GM18858 (cell line): ENCODE results near the gene TMEM169.

Experiments
- ATAC-seq: cut with Tn5 transposase; IDR thresholded peaks from one replicate; pipeline ENCODE4 v1.9.1; 2021; ENCODE audit not compliant: unreplicated experiment

The TMEM169 gene

DNA sequence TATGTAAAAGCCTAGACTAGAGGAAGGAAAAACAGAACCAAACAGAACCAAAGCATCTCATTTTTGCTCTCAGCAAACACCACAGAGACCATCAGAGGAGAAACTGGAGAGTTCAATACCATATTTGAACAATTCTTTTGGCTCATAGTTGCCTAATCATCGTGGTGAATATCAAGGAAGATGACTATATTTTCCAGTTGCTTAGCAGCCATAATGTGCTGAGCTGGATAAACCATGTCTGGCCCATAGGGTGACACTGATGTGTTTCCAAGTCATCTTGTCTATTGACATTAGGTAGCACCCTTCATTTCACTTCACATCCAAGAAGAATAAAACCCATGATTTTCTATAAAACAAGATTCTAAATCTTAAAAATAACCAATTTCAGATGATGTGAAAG lies 21.5 kb downstream of the TMEM169 start:
- ATAC-seq: no peak

DNA sequence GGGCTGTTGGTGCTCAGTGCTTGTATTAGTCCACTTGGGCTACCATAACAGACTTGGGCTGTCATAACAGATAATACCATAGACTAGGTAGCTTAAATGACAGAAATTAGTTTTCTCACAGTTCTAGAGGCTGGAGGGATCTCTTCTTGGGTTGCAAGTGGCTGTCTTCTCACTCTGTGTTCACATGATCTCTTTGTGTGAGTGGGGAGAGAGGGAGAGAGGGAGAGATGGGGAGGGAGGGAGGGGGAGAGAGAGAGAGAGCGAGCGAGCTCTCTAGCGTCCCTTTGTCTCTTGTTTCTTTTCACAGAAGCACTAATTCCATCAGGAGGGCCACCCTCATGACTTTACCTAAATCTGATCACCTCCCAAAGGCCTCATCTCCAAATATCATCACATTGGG lies 23.0 kb downstream of the TMEM169 start:
- no peak for ATAC-seq

DNA sequence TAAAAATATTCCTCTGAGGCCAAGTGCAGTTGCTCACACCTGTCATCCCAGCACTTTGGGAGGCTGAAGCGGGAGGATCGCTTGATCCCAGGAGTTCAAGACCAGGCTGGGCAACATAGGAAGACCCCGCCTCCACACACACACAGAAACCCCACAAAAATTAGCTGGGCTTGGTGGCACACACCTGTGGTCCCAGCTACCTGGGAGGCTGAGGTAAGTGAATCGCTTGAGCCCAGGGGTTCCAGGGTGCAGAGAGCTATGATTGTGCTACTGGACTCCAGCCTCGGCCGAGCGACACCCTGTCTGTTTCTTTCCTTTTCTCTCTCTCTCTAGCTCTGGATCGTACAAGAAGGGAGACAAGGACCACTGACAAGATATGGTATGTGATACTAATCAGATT lies 25.6 kb downstream of the TMEM169 start:
- no peak for ATAC-seq

DNA sequence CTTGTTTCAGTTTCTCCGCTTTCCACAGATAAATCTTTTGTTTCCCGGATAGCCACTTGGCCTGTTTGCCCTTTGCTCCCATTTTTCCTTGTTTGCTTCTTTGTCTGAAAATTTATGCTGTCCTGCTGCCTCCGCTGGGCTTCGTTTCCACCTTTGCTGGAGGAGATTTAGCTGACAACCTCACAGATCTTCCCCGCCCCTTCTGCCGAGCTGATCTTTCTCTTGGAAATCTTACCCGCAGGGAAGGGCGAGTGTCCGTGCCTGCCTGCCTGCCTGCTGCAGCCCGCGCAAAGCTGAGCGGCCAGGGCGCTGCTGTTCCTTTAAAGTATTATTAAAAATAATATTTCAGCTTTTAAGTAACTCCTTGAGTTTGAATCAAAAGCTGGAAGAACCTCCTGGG lies 26.0 kb downstream of the TMEM169 start:
- ATAC-seq: no peak

DNA sequence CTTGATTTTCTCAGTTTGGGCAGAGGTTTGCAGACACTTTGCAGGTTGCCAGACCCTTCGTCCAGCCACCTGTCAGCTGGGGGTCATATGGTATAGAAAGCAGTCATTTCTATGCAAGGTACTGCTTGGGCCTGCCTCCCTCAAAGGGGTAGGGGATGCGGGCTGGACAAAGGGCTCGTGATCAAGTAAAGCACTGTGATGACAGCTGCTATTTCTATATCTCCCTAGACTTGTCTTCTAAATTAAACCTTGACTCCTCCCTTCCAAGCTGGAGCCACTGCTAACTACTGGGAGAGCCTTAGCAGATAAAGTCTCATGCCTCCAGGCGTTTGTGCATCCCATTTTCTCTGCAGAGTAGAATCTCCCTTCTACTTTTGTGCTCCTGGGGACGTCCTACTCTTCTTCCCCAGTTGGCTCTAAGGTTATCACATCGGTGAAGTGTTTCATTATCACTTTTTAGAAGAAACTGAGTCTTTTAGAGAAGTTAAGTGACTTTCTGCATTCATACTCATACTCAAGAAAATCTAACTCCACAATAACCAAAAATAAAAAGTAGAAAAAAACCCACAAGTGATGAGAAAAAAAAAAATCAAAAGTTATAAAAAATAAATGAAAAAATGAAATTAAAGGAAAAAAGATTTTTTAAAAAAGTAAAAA lies 26.7 kb downstream of the TMEM169 start:
- ATAC-seq: no peak

DNA sequence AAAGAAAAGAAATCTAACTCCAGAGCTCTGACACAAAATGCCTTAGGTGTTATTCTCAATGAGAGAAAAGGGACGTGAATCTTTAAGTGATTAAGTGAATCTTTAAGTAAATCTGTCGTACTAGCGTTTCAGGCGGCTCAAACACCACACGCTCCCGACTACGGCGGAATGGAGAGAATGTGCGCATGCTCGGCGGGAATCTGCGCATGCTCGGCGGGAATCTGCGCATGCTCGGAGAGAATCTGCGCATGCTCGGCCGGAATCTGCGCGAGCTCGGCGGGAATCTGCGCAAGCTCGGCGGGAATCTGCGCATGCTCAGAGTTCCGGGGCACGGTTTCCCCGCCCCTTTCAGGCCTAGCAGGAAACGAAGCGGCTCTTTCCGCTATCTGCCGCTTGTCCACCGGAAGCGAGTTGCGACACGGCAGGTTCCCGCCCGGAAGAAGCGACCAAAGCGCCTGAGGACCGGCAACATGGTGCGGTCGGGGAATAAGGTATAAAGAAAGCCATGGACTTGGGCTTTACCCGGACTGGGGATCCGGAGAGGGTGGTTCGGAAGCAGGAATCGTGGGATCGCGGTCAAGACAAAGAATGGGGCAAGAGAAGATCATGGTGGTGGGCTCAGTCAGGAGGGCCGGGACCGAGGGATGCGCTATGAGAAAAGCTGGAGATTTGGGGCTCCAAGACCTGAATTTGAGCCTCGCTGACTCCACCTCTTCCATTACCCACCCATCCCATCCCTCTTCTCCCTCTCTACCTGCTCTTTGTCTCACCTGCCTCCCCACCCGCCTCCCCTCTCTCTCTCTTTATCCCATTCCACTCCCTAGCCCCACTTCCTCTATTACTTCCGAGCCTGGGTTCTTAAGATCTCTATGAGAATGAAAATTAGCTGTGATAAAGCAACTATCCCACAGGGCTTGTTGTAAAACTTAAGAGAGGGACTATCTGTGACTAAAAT lies 27.5 kb downstream of the TMEM169 start, which contains the start of gene XRCC5:
XRCC5 (plus strand) TSS at position 382 of the 955 bp plus-strand sequence; CDS start at position 471, 89 bp downstream.
- peak; percentile 27 for ATAC-seq

DNA sequence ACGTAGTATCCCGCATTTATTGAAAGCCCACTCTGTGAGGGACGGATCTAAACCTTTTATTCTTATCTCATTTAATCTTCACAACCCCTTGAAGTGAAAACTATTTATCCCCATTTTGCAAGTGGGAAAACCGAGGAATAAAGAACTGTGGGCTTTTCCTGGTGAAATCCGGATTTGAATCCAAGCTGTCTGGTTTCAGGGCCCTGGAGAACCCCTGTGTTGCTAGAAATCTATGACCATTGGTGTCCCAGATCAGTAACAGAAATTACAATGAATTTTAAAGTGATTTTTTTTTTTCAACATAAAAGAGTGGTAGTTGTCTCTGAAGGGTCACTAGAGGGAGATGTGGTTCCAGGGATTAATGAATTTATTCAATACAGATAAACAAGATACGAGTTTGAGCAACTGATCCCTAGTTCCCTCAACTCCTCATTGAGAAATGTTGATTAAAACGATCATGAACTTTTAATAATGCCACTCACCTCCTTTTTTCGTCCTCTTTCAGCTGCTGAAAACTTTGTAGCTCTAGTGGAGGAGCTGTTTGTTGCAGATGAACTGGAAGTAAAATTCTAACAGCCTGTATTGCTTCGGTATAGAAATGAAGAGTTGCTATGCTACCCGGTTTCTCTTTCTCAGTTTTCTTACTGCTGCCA lies 28.4 kb downstream of the TMEM169 start:
- no peak for ATAC-seq

DNA sequence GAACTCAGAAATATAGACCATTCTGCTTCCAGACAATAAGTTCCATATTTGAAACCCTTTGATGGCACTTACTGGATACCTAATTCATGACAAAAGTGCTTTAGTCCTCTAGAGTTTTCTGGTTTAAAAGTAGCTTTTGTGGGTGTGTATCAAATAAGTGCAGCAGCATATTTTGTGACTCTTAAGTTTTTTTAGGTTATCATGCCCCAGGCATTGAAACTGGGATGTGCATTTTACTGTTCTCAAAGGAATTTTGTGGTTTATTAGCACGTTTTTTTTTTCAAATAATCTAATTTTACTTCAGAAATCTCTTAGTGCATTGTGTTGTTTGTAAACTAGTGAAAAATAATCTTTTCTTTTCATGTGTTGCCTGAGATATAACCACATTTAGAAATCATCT lies 28.9 kb downstream of the TMEM169 start:
- no peak for ATAC-seq

DNA sequence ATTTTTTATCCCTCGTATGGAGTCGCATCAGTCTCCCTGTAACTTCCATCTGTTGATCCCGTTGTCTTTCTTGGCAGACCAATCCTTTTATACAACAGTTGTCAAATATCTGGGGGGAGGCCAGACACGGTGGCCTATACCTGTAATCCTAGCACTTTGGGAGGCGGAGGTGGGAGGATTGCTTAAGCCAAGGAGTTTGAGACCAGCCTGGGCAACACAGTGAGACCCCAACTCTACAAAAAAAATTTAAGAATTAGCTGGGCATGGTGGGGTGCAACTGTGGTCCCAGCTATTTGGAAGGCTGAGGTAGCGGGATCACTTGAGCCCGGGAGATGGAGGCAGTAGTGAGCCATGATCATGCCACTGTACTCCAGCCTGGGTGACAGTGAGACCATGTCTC lies 29.4 kb downstream of the TMEM169 start:
- no peak for ATAC-seq

DNA sequence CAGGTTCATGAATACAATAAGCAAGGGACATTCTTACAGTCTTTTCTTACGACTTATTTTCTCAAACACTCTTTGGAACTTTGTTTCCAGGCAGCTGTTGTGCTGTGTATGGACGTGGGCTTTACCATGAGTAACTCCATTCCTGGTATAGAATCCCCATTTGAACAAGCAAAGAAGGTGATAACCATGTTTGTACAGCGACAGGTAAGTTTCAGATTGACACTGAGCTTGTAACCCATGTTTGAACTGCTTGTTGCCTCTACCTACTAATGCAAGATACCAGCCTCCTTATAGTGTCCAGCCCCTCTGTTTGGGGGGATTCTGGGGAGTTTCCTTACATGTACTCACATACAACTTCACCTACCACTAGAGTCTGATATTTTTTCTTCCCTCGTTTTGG lies 31.2 kb downstream of the TMEM169 start:
- no peak for ATAC-seq

DNA sequence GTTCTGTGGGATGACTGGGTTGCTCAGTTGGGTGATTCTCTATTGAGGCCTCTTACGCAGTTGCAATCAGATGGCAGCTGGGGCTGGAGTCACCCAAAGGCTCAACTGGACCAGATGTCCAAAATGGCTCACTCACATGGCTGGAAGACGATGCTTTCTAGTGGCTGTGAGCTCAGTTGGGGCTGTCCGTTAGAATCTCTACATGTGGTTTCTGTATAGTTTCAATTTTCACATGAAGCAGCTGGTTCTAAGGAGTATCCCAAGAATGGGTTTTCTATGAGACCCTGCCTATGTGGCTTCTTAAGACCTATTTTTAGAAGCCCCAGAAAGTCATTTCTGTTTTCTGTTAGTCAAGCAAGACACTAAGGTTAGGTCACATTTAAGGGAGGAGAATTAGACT lies 31.9 kb downstream of the TMEM169 start:
- ATAC-seq: peak; percentile 71

DNA sequence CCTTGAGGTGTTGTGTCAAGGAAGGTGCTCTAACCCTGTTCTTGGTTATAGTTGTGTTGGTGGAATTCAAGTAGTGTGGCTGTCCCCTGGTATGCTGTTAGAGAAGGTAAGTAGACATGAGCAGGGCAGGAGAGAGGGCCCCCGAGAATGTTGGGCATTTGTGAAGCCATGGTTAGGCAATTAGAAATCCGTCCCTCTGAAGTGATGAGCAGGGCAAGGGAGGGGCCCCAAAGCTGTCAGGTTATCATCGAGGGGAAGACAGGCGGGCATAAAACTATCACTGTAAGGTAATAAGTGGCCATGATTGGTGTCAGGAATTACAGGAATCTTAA lies 32.6 kb downstream of the TMEM169 start:
- ATAC-seq: no peak

DNA sequence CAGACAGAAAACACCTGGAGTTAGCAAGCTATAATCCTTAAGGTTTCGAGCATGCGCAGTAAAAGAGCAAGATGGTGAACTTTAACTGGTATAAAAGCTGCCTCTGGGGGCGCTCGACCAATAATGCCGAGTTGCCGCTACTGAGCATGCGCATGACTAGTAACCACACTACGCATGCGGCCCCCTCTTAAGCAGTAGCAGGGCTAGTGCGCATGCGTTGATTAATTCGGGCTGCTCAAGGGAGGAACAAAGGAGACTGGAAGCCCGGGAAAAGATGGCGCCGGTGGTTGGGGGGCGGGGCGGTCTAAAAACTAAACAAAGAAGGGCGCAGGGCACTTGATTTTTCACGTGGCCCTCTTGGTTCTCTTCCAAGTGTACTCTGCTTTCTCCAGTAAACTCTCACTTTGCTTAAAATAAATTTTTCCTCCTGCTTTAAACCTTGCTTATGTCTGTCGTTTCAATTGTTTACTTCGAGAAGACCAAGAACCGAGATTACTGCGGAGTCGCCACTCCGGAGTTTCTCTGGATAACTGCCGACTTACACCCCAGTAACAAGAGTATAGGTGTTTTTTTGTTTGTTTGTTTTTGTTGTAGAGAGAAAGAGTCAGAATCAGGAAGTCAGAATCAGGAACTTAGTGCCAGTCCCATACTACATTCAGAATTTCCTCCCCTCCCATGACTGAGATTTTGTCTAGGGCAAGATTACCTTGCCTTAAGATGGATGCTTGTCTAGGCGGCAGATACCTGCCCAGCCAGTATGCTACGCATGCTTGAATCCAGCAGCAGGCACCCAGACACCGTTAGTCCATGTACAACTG lies 33.2 kb downstream of the TMEM169 start:
- peak; percentile 23 for ATAC-seq

DNA sequence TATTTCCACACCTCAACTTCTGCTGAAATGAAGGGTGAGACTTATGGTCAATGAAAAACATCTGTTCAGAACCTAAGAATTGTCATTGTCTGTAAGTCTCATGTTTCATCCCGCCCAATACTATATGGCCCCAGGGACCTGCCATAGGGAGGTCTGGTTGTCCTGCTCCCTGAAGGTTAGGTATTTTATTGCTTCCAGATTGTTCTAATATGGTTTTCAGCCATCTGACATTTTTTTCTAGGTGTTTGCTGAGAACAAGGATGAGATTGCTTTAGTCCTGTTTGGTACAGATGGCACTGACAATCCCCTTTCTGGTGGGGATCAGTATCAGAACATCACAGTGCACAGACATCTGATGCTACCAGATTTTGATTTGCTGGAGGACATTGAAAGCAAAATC lies 34.7 kb downstream of the TMEM169 start:
- ATAC-seq: no peak

DNA sequence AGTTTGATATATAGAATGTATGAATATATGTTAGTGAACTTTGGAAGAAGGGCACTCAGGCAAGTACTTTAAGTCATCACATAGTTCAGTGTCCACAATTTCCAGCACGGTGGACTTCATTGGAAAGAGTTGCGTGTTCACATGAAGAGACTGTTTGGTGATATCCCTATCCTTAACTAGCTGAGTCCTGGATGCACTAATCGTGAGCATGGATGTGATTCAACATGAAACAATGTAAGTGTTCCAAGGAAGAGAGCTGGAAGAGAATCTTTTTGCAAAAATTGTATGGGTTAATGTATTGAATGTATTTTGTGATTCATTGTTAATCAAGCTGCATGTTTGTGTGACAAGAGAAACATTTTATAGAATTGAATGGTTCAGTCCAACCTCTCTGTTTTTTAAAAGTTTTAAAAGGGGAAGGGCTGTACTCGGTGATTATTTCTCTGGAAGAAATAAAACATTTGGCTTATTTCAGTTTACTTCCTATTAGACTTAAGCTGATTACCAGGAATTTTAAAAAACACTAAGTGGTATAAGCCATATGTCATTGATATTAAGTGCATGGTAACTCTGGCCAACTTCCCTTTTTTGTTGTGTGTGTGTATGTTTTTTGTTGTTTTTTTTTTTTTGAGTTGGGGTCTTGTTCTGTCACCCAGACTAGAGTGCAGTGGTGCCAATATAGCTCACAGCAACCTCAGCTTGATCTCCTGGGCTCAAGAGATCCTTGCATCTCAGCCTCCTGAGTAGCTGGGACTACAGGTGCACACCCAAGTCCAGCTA lies 36.0 kb downstream of the TMEM169 start:
- ATAC-seq: no peak

DNA sequence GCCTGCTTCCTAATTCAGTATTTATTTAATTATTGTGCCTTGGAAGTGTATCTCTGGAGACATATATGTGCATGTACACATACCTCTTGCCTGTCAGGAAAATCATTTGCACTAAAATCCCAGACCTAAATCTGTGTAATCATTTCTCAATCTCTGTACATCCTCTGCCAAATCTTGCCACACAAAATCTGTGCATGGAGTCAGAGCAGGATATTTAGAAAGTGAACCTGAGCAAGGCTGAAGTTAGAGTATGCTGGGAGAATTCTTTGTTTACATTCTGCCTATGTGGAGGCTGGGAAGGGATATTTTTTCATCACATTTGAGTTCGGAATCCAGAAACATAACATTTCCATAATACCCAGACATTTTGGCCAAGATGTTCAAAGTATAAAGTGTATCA lies 36.8 kb downstream of the TMEM169 start:
- no peak for ATAC-seq

DNA sequence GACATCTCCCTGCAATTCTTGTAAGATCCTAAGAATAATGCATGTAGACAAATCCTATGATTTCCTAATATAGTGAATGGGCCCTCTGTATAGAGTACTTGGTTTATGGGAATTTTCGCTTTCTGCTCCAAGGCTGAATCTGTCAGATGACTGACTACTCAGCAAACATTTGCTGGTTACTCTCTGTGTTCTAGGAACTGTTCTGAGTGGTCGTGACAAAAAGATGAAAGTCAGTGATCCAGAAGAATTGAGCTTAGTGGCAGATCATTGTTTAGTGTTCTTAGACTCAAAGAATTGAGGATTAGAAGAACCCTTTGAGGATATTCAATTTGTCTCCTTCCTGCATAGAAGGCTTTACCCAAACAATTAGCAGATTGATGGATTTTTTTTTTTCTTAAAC lies 37.4 kb downstream of the TMEM169 start:
- no peak for ATAC-seq

DNA sequence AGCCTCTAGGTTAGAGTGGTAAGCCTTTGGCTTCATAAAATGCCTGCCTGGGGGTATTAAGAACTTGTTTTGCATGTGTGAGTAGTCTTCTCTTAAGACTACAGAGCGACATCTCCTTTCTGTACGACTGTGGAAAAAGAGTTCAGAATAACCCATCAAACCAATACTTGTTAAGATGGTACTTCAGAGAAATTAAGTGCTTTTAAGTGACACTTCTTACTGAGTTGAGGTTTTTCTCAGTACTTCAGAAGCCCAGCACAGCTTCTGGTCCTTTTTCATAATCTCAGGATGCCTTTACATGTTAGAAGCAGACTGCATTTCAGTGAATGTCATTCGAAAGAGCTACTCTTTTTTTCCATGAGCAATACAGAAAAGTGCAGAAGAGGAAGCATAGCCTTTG lies 38.3 kb downstream of the TMEM169 start:
- ATAC-seq: no peak

DNA sequence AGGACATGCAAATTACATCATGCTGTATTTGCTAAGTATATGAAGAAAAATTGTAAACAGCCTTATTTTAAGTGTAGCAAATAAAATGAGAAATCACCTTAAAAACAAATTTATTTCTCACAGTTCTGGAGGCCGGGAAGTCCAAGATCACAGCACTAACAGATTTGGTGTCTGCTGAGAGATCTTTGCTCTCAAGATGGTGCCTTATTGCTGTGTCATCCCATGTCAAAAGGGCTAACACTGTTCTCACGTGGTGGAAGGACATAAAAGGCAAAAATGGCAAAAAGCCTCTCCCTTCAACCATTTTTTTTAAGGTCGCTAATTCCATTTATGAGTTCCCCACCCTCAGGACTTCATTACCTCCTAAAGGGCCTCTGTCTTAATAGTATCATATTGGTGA lies 39.5 kb downstream of the TMEM169 start:
- no peak for ATAC-seq

DNA sequence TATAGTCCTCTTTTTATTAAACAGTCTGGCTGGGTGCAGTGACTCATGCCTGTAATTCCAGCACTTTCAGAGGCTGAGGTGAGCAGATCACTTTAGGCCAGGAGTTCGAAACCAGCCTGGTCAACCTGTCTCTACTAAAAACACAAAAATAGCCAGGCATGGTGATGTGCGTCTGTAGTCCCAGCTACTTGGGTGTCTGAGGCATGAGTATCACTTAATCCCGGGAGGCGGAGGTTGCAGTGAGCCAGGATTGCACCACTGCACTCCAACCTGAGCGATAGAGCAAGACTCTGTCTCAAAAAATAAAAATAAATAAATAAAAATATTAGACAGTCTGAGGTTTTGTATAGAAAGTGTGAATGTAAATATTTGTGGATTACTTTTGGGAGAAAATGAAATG lies 45.2 kb downstream of the TMEM169 start:
- no peak for ATAC-seq
